HepG2 (cell line): ENCODE data around the gene ATP4A. TPM values are rescaled to one million over a fixed set of nuclear protein-coding genes. Genes with fewer than 3 reads are reported as not detected.

Experiments used
- AGO1 ChIP-seq: fragments of 200-400 bp; formaldehyde crosslinking; IDR thresholded peaks from 2 replicates; pipeline ENCODE4 v1.6.1; 2017; ENCODE audit warnings: mild to moderate bottlenecking, low read depth, low read length, moderate library complexity; ENCODE audit not compliant: poor library complexity, severe bottlenecking
- HHEX ChIP-seq: IDR thresholded peaks from 2 replicates; pipeline ENCODE4 v1.6.1; 2016; ENCODE audit warnings: control low read depth
- RAD21 ChIP-seq: fragments of 450-650 bp; formaldehyde crosslinking; IDR thresholded peaks from 2 replicates; pipeline ENCODE4 v1.5.0; 2020; ENCODE audit warnings: mild to moderate bottlenecking
- RFX3 ChIP-seq: IDR thresholded peaks from 2 replicates; pipeline ENCODE4 v1.6.1; 2016; ENCODE audit warnings: missing biosample characterization, missing genetic modification reagents
- RNF2 ChIP-seq: fragments of 450-650 bp; conservative IDR thresholded peaks from 2 replicates; pipeline ENCODE4 v1.6.1; 2016; ENCODE audit warnings: low read depth
- RXRA ChIP-seq: sonication (generic); formaldehyde crosslinking; IDR thresholded peaks from 2 replicates; pipeline ENCODE4 v1.5.1; 2020; ENCODE audit warnings: missing genetic modification reagents
- SAP130 ChIP-seq: IDR thresholded peaks from 2 replicates; pipeline ENCODE4 v1.6.1; 2016; ENCODE audit warnings: low read depth
- SNAI1 ChIP-seq: sonication (generic); formaldehyde crosslinking; IDR thresholded peaks from 2 replicates; pipeline ENCODE4 v1.5.0; 2020; ENCODE audit warnings: mild to moderate bottlenecking, missing genetic modification reagents, borderline replicate concordance
- TAF1 ChIP-seq: sonication (generic); formaldehyde crosslinking; IDR thresholded peaks from 2 replicates; pipeline ENCODE4 v1.4.0; 2020; ENCODE audit warnings: missing genetic modification reagents
- THAP11 ChIP-seq: IDR thresholded peaks from 2 replicates; pipeline ENCODE4 v1.6.1; 2016; ENCODE audit warnings: missing biosample characterization, missing genetic modification reagents
- UBTF ChIP-seq: sonication (generic); formaldehyde crosslinking; IDR thresholded peaks from 2 replicates; pipeline ENCODE4 v1.4.0; 2020; ENCODE audit warnings: mild to moderate bottlenecking, missing genetic modification reagents
- ZBTB42 ChIP-seq: sonication (generic); formaldehyde crosslinking; IDR thresholded peaks from 2 replicates; pipeline ENCODE4 v1.5.0; 2020; ENCODE audit warnings: mild to moderate bottlenecking, missing genetic modification reagents
- ZFP91 ChIP-seq: sonication (generic); formaldehyde crosslinking; IDR thresholded peaks from 2 replicates; pipeline ENCODE4 v1.9.0; 2022; ENCODE audit warnings: missing genetic modification reagents, mild to moderate bottlenecking, borderline replicate concordance
- ZNF430 ChIP-seq: sonication (generic); formaldehyde crosslinking; IDR thresholded peaks from 2 replicates; pipeline ENCODE4 v1.9.0; 2021; ENCODE audit warnings: mild to moderate bottlenecking, missing genetic modification reagents
- ZNF674 ChIP-seq: sonication (generic); formaldehyde crosslinking; IDR thresholded peaks from 2 replicates; pipeline ENCODE4 v1.5.0; 2020; ENCODE audit warnings: low read depth, mild to moderate bottlenecking, missing genetic modification reagents
- ZSCAN21 ChIP-seq: sonication (generic); formaldehyde crosslinking; IDR thresholded peaks from 2 replicates; pipeline ENCODE4 v1.8.0; 2022; ENCODE audit warnings: mild to moderate bottlenecking, missing genetic modification reagents, moderate library complexity, borderline replicate concordance
- polyA plus RNA-seq, 8 experiments: library from polyadenylated mRNA; depleted of rRNA in 3 of 8; stranded (reverse) in 7 of 8; unstranded in 1 of 8; fragments of >200 nt; fragmentation: Illumina TruSeq in 4 of 8; extraction: Trizol in 4 of 8; gene quantifications; 2 replicates each; pipeline versions ENCODE4 v1.2.1 to v1.2.3, GENCODE V29; 2011 to 2016; ENCODE audit warnings: low read depth in 4 of 8, missing spikeins in 1 of 8, mixed read lengths in 1 of 8; ENCODE audit not compliant: insufficient read depth in 1 of 8
- total RNA-seq, 5 experiments: library from RNA; depleted of rRNA; stranded (reverse); fragments of >200 nt; fragmentation: Illumina TruSeq; extraction: Trizol; gene quantifications; 2 replicates each; pipeline ENCODE4 v1.2.3, GENCODE V29; 2016; ENCODE audit warnings: low read depth in 1 of 5
- TF ChIP-seq, protein P1 (sequence below): sonication (generic); formaldehyde crosslinking; IDR thresholded peaks from 2 replicates; pipeline ENCODE4 v1.5.1; 2020; ENCODE audit warnings: mild to moderate bottlenecking, missing genetic modification reagents, moderate library complexity
- TF ChIP-seq, protein P2 (sequence below): sonication (generic); formaldehyde crosslinking; IDR thresholded peaks from 2 replicates; pipeline ENCODE4 v1.5.1; 2020; ENCODE audit warnings: missing genetic modification reagents, mild to moderate bottlenecking, borderline replicate concordance

The ATP4A gene
- total and polyA plus RNA-seq, 2 of the 13 experiments (the other 11 are each of a cell fraction or from before 2014, with no cell fraction given) = 0.08 to 0.11 TPM

DNA sequence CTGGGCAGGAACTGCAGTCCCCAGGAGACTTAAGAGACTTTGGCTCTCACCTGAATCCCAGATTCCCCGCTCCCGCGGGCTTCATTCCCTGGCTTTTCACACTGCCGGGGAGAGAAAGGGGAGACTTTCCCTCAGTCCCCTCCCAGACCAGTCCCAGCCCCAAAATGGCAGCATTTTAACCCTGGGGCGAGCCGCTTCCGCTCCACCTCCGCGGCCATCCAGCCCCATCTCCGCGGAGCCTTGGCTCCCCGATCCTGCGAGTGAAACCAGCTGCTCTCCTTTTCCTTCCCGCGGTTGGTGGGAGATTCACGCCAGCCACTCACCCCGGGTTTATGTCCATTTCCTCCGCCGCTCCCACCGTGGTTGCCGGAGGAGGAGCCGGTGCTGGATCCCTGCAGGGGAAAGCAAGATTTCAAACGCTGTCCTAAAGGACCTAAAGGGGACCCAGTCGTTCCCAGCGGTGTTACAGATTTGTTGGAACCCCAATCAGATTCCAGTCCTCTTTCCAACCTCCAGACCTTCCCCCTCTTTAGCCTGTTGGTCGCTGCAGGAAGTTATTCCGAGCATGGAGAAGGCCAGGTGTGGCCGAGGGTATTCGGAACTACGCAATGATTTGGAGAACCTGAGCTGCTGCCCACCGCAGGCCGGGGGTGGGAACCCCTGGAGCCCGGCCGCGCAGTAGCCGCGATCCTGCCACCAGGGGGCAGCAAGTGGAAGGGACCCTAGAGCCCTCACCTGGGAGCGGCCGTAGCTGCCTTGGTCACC is 53.4 kb downstream of the ATP4A start (continued):
- no peak for TF ChIP-seq ZBTB42
- no peak for TF ChIP-seq ZNF674 (CRISPR knock-in tag)
- no peak for TF ChIP-seq AGO1
- 0 out of 2 replicates have a peak, but pooled peaks have one; percentile 27 for TF ChIP-seq ZSCAN21 (CRISPR knock-in tag)
- peak; percentile 78 for TF ChIP-seq RAD21
- TF ChIP-seq ZNF430 = no peak
- peak; percentile 73 for TF ChIP-seq SAP130
- TF ChIP-seq HHEX (CRISPR knock-in tag) = 0 out of 2 replicates have a peak, but pooled peaks have one; percentile 28
- TF ChIP-seq, protein P1, sequence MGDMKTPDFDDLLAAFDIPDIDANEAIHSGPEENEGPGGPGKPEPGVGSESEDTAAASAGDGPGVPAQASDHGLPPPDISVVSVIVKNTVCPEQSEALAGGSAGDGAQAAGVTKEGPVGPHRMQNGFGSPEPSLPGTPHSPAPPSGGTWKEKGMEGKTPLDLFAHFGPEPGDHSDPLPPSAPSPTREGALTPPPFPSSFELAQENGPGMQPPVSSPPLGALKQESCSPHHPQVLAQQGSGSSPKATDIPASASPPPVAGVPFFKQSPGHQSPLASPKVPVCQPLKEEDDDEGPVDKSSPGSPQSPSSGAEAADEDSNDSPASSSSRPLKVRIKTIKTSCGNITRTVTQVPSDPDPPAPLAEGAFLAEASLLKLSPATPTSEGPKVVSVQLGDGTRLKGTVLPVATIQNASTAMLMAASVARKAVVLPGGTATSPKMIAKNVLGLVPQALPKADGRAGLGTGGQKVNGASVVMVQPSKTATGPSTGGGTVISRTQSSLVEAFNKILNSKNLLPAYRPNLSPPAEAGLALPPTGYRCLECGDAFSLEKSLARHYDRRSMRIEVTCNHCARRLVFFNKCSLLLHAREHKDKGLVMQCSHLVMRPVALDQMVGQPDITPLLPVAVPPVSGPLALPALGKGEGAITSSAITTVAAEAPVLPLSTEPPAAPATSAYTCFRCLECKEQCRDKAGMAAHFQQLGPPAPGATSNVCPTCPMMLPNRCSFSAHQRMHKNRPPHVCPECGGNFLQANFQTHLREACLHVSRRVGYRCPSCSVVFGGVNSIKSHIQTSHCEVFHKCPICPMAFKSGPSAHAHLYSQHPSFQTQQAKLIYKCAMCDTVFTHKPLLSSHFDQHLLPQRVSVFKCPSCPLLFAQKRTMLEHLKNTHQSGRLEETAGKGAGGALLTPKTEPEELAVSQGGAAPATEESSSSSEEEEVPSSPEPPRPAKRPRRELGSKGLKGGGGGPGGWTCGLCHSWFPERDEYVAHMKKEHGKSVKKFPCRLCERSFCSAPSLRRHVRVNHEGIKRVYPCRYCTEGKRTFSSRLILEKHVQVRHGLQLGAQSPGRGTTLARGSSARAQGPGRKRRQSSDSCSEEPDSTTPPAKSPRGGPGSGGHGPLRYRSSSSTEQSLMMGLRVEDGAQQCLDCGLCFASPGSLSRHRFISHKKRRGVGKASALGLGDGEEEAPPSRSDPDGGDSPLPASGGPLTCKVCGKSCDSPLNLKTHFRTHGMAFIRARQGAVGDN = peak; percentile 79
- TF ChIP-seq, protein P2, sequence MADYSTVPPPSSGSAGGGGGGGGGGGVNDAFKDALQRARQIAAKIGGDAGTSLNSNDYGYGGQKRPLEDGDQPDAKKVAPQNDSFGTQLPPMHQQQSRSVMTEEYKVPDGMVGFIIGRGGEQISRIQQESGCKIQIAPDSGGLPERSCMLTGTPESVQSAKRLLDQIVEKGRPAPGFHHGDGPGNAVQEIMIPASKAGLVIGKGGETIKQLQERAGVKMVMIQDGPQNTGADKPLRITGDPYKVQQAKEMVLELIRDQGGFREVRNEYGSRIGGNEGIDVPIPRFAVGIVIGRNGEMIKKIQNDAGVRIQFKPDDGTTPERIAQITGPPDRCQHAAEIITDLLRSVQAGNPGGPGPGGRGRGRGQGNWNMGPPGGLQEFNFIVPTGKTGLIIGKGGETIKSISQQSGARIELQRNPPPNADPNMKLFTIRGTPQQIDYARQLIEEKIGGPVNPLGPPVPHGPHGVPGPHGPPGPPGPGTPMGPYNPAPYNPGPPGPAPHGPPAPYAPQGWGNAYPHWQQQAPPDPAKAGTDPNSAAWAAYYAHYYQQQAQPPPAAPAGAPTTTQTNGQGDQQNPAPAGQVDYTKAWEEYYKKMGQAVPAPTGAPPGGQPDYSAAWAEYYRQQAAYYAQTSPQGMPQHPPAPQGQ (CRISPR knock-in tag) = 0 out of 2 replicates have a peak, but pooled peaks have one; percentile 51
- peak; percentile 60 for TF ChIP-seq TAF1 (CRISPR knock-in tag)
- 0 out of 2 replicates have a peak, but pooled peaks have one; percentile 17 for TF ChIP-seq RFX3 (CRISPR knock-in tag)
- peak; percentile 76 for TF ChIP-seq THAP11 (CRISPR knock-in tag)
- TF ChIP-seq ZFP91 = peak; percentile 72; the same call in 1 of the 2 replicates
- peak; percentile 76 for TF ChIP-seq UBTF (CRISPR knock-in tag)
- peak; percentile 19; the same call in 1 of the 2 replicates for TF ChIP-seq RXRA (CRISPR knock-in tag)
- no peak; the same call in 1 of the 2 replicates for TF ChIP-seq SNAI1 (CRISPR knock-in tag)
- no peak for TF ChIP-seq RNF2
